Measurements from ENCODE around the gene PBRM1. TPM values are rescaled to one million over a fixed set of nuclear protein-coding genes. Genes with fewer than 3 reads are reported as not detected.

Gene PBRM1
- total and polyA plus RNA-seq, 8 donors = 6.0 to 130 (median 64.9) TPM

DNA sequence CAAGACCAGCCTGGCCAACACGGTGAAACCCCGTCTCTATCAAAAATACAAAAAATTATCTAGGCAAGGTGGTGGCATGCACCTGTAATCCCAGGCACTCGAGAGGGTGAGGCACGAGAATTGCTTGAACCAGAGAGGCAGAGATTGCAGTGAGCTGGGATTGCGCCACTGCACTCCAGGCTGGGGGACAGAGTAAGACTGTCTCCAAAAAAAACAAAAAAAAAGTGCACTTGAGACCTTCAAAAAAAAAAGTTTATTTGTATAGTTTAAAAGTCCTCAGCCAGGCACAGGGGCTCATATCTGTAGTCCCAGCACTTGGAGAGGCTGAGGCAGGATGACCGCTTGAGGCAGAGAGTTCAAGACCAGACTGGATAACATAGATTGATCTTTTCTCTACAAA lies 2.1 kb downstream of the PBRM1 start:
- intact Hi-C loops (cut with DNase I; ENCODE audit: low total_unique reads) = no loop called here
- Histone ChIP-seq H3K27ac (peak overlapping the region in 1 of 5 donors; percentile 100), H3K36me3 (peaks cover 20 to 41% (median 37%) of the 10 kb centered on the region in 4 donors), H3K9me3 (no peaks in the 10 kb centered on the region), H3K4me1 (peaks cover 31 to 87% (median 70%) of the 10 kb centered on the region in 4 donors), H3K27me3 (no peaks in the 10 kb centered on the region), H3K4me3 (no peak overlapping the region)
- DNase-seq = no peak
- WGBS, 5 donors = 67 to 73% (median 72%) methylated on average over 6 of the region's 6 CpGs
- TF ChIP-seq POLR2A (IDR thresholded peaks at IDR 0.05) (no peak), POLR2AphosphoS5 (IDR thresholded peaks at IDR 0.05) (no peak), EP300 (IDR thresholded peaks at IDR 0.05) (no peak)
- TF ChIP-seq, protein P1, sequence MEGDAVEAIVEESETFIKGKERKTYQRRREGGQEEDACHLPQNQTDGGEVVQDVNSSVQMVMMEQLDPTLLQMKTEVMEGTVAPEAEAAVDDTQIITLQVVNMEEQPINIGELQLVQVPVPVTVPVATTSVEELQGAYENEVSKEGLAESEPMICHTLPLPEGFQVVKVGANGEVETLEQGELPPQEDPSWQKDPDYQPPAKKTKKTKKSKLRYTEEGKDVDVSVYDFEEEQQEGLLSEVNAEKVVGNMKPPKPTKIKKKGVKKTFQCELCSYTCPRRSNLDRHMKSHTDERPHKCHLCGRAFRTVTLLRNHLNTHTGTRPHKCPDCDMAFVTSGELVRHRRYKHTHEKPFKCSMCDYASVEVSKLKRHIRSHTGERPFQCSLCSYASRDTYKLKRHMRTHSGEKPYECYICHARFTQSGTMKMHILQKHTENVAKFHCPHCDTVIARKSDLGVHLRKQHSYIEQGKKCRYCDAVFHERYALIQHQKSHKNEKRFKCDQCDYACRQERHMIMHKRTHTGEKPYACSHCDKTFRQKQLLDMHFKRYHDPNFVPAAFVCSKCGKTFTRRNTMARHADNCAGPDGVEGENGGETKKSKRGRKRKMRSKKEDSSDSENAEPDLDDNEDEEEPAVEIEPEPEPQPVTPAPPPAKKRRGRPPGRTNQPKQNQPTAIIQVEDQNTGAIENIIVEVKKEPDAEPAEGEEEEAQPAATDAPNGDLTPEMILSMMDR (IDR thresholded peaks at IDR 0.05) = no peak

DNA sequence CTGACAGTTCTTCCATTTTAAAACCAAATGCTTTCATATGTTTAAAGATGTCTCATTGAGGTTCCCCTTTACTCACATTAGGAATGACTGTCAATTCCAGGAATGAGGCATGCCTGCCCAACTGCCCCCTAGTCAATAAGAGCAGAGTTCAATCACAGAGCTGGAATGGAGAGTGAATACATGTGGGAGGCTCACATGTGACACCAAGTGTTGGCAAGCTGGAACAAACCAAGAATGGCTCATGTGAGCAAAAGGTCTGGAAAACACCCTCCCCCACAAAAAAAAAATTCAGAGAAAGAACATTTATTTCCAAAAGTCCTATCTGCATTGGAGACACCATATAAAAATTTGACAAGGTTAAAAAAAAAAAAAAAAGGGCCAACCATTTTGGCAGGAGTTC lies 3.7 kb downstream of the PBRM1 start:
- Histone ChIP-seq H3K9me3 (no peaks in the 10 kb centered on the region), H3K27me3 (no peaks in the 10 kb centered on the region), H3K36me3 (peaks cover 26 to 41% (median 37%) of the 10 kb centered on the region in 4 donors), H3K27ac (peak overlapping the region in 4 of 5 donors; percentile 17 to 54 (median 42)), H3K4me3 (no peak overlapping the region), H3K4me1 (peaks cover 27 to 75% (median 54%) of the 10 kb centered on the region in 4 donors)
- DNase-seq = peak in 1 of 2 donors; percentile 66
- TF ChIP-seq POLR2AphosphoS5 (IDR thresholded peaks at IDR 0.05) (peak in 1 of 3 donors; percentile 31), EP300 (IDR thresholded peaks at IDR 0.05) (no peak), POLR2A (IDR thresholded peaks at IDR 0.05) (no peak)
- TF ChIP-seq, protein P1 (IDR thresholded peaks at IDR 0.05) = no peak
- intact Hi-C loops (cut with DNase I; ENCODE audit: low total_unique reads) = no loop called here

DNA sequence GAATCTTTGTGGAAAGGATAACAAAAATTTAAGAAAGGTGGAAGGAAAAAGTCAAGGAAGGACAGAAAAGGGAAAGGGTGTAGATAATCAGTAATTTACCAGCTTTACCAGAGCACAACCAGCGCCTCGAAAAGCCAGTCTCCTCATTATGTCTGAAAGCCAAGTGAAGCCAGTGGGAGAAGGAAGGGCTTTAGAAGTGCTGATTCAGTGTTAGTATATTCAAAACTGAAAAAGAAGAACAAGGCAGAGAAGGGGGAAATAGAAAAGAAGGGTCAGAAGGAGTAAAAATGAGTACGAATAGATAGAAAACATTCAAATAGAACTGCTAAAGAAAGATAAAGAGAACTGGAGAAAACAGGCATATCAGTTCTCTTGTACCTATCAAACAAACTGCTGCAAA lies 4.1 kb downstream of the PBRM1 start:
- peaks cover 28 to 44% (median 41%) of the 10 kb centered on the region in 4 donors for H3K36me3 ChIP-seq
- no peak overlapping the region for H3K4me3 ChIP-seq
- no peaks in the 10 kb centered on the region for H3K27me3 ChIP-seq
- 56 to 64% (median 64%) methylated on average over 3 of the region's 3 CpGs for WGBS, 5 donors
- no peaks in the 10 kb centered on the region for H3K9me3 ChIP-seq
- peak overlapping the region in 4 of 5 donors; percentile 17 to 54 (median 42) for H3K27ac ChIP-seq
- intact Hi-C loops (cut with DNase I; ENCODE audit: low total_unique reads) = no loop called here
- TF ChIP-seq, protein P1 (IDR thresholded peaks at IDR 0.05) = no peak
- TF ChIP-seq EP300 (IDR thresholded peaks at IDR 0.05) = no peak
- DNase-seq = no peak
- H3K4me1 ChIP-seq = peaks cover 23 to 71% (median 50%) of the 10 kb centered on the region in 4 donors

DNA sequence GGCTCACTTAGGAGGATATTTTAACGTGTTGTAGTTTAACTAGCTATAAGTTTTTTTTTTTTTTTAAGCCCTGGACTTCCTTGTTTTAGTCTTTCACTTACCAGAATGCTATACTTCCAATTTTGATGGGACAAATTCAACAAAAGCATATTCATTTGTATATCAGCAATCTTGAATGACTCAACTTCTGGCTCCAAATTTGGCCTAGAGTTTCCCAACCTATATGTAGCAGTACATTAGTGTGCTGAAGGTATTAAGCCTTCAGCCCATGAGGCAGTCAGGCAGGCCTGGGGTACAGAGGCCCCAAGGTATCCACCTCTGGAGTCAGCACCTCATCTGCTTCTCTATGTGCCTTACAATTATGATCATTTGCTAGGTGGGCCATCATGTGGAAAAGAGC lies 5.9 kb downstream of the PBRM1 start:
- no peak for DNase-seq
- no peaks in the 10 kb centered on the region for H3K9me3 ChIP-seq
- WGBS, 5 donors = 22 to 50% (median 39%) methylated on average over 1 of the region's 1 CpG
- peaks cover 34 to 60% (median 56%) of the 10 kb centered on the region in 4 donors for H3K36me3 ChIP-seq
- intact Hi-C loops (cut with DNase I; ENCODE audit: low total_unique reads) = no loop called here
- peaks cover 21 to 66% (median 40%) of the 10 kb centered on the region in 4 donors for H3K4me1 ChIP-seq
- H3K27me3 ChIP-seq = no peaks in the 10 kb centered on the region
- peak overlapping the region in 3 of 5 donors; percentile 26 to 51 (median 36) for H3K27ac ChIP-seq
- H3K4me3 ChIP-seq = no peak overlapping the region
- no peak for TF ChIP-seq POLR2AphosphoS5 (IDR thresholded peaks at IDR 0.05)
- TF ChIP-seq POLR2A (IDR thresholded peaks at IDR 0.05) = no peak
- TF ChIP-seq EP300 (IDR thresholded peaks at IDR 0.05) = no peak
- TF ChIP-seq, protein P1 (IDR thresholded peaks at IDR 0.05) = no peak

Measured in stomach (tissue), 9 donors.